Thoracic aorta (tissue), 2 donors: ENCODE data around the gene CYB5A. TPM values are rescaled to one million over a fixed set of nuclear protein-coding genes. Genes with fewer than 3 reads are reported as not detected.

Source experiments
- ATAC-seq: fragments of 150-250 bp; one replicate; pipeline ENCODE4 v1.8.0; 2017; ENCODE audit warnings: low read depth; ENCODE audit not compliant: insufficient number of reproducible peaks, low FRiP score
- DNase-seq: peaks from one replicate; pipeline ENCODE4 v3.0.0-alpha.2; 2020; ENCODE audit warnings: low spot score
- H3K27ac ChIP-seq, 2 donors: fragments of 200-600 bp; sonication (generic); 1 replicate in 1 of 2; 2 replicates in 1 of 2; pipeline ENCODE4 v1.5.1; 2016; ENCODE audit warnings: mild to moderate bottlenecking in 2 of 2, moderate library complexity in 2 of 2
- H3K27me3 ChIP-seq: fragments of 200-600 bp; sonication (generic); replicated peaks from 2 replicates; pipeline ENCODE4 v1.6.0; 2016; ENCODE audit warnings: mild to moderate bottlenecking; ENCODE audit not compliant: insufficient read depth
- H3K36me3 ChIP-seq: fragments of 200-600 bp; sonication (generic); one replicate; pipeline ENCODE4 v1.5.1; 2016
- H3K4me1 ChIP-seq, 2 donors: fragments of 200-600 bp; sonication (generic); 1 replicate in 1 of 2; 2 replicates in 1 of 2; pipeline versions ENCODE4 v1.5.1 to v1.6.0; 2016; ENCODE audit warnings: low read depth in 2 of 2, mild to moderate bottlenecking in 1 of 2; ENCODE audit not compliant: control insufficient read depth in 1 of 2
- H3K4me3 ChIP-seq: fragments of 200-600 bp; sonication (generic); 2 replicates; pipeline ENCODE4 v1.5.1; 2016; ENCODE audit warnings: mild to moderate bottlenecking
- H3K9me3 ChIP-seq: fragments of 200-600 bp; sonication (generic); 2 replicates; pipeline ENCODE4 v1.5.1; 2016
- CTCF ChIP-seq: fragments of 200-600 bp; sonication (generic); IDR thresholded peaks from one replicate; pipeline ENCODE4 v1.5.1; 2019; ENCODE audit warnings: antibody characterized with exemption
- total RNA-seq, 2 donors: library from RNA; depleted of rRNA; stranded (reverse); fragments of >200 nt; gene quantifications; one replicate each; pipeline versions ENCODE4 v1.1.0 to v1.2.3, GENCODE V29; 2016

The CYB5A gene
- total RNA-seq, 2 donors from 2014 or later: 57.0 to 121 TPM

- H3K36me3 ChIP-seq: no peaks in the 10 kb centered on the region
- TF ChIP-seq CTCF: no peak
- no peak overlapping the region for H3K27ac ChIP-seq
- H3K4me1 ChIP-seq: peaks cover 8 to 15% of the 10 kb centered on the region in 2 donors
- H3K27me3 ChIP-seq: no peaks in the 10 kb centered on the region
- H3K9me3 ChIP-seq: no peaks in the 10 kb centered on the region
- ATAC-seq: no peak
- H3K4me3 ChIP-seq: no peak overlapping the region
- no peak for DNase-seq
These were observed 57.8 kb downstream of the CYB5A start for GRCh38 chr18:74233933-74234325.

GRCh38 chr18:74230922-74231714 is 60.6 kb downstream of the CYB5A start:
- Histone ChIP-seq H3K27ac (no peak overlapping the region), H3K4me1 (peaks cover 8 to 15% of the 10 kb centered on the region in 2 donors), H3K4me3 (no peak overlapping the region), H3K9me3 (no peaks in the 10 kb centered on the region), H3K27me3 (no peaks in the 10 kb centered on the region), H3K36me3 (no peaks in the 10 kb centered on the region)
- no peak for TF ChIP-seq CTCF
- DNase-seq: no peak
- ATAC-seq: no peak

- no peak overlapping the region for H3K4me3 ChIP-seq
- H3K27me3 ChIP-seq: no peaks in the 10 kb centered on the region
- peaks cover under 1 to 4% of the 10 kb centered on the region in 2 donors for H3K4me1 ChIP-seq
- no peaks in the 10 kb centered on the region for H3K9me3 ChIP-seq
- no peaks in the 10 kb centered on the region for H3K36me3 ChIP-seq
- ATAC-seq (no peak), DNase-seq (no peak)
- TF ChIP-seq CTCF: no peak
- no peak overlapping the region for H3K27ac ChIP-seq
These were observed 61.9 kb downstream of the CYB5A start for GRCh38 chr18:74229891-74230290.

GRCh38 chr18:74229005-74229404 is 62.8 kb downstream of the CYB5A start:
- Histone ChIP-seq H3K4me3 (no peak overlapping the region), H3K4me1 (no peaks in the 10 kb centered on the region), H3K36me3 (no peaks in the 10 kb centered on the region), H3K9me3 (no peaks in the 10 kb centered on the region), H3K27ac (no peak overlapping the region), H3K27me3 (no peaks in the 10 kb centered on the region)
- no peak for TF ChIP-seq CTCF
- ATAC-seq (no peak), DNase-seq (no peak)

GRCh38 chr18:74228312-74228711 is 63.5 kb downstream of the CYB5A start:
- Histone ChIP-seq H3K9me3 (no peaks in the 10 kb centered on the region), H3K27me3 (no peaks in the 10 kb centered on the region), H3K36me3 (no peaks in the 10 kb centered on the region), H3K4me1 (no peaks in the 10 kb centered on the region), H3K27ac (no peak overlapping the region), H3K4me3 (no peak overlapping the region)
- TF ChIP-seq CTCF: no peak
- ATAC-seq: no peak
- no peak for DNase-seq
